Measurements from ENCODE around the gene PEX5L.
A peak's percentile ranks its signal among the peaks of the same experiment; 100 is the strongest.
"Not testable (repeated sequence)": the region's sequence is repeated elsewhere in the genome, so short reads cannot be mapped to it uniquely, and the experiment has no call there.

The PEX5L gene

GRCh38 chr3:180048840-180049239 lies 12.1 kb upstream of the PEX5L start:
- no peak for TF ChIP-seq CTCF (IDR thresholded peaks at IDR 0.05)
- TF ChIP-seq ZFX (IDR thresholded peaks at IDR 0.05; ENCODE audit: borderline replicate concordance) = no peak
- H3K27ac ChIP-seq = no peak overlapping the region

- H3K27ac ChIP-seq = no peak overlapping the region
- TF ChIP-seq CTCF (IDR thresholded peaks at IDR 0.05) (no peak), ZFX (IDR thresholded peaks at IDR 0.05; ENCODE audit: borderline replicate concordance) (no peak)
Measured at GRCh38 chr3:180048103-180048502, 11.4 kb upstream of the PEX5L start.

GRCh38 chr3:180040966-180041365 lies 4.2 kb upstream of the PEX5L start:
- H3K27ac ChIP-seq = no peak overlapping the region
- TF ChIP-seq ZFX (IDR thresholded peaks at IDR 0.05; ENCODE audit: borderline replicate concordance) = no peak
- no peak for TF ChIP-seq CTCF (IDR thresholded peaks at IDR 0.05)

- TF ChIP-seq CTCF (IDR thresholded peaks at IDR 0.05) = no peak
- no peak for TF ChIP-seq ZFX (IDR thresholded peaks at IDR 0.05; ENCODE audit: borderline replicate concordance)
- peak overlapping the region; percentile 40 for H3K27ac ChIP-seq
Measured at GRCh38 chr3:180036092-180036670, 556 bp downstream of the PEX5L start.

GRCh38 chr3:180026997-180027396 lies 9.7 kb downstream of the PEX5L start:
- no peak for TF ChIP-seq CTCF (IDR thresholded peaks at IDR 0.05)
- H3K27ac ChIP-seq = no peak overlapping the region

GRCh38 chr3:180018543-180018942 lies 18.2 kb downstream of the PEX5L start:
- H3K27ac ChIP-seq = no peak overlapping the region
- TF ChIP-seq ZFX (IDR thresholded peaks at IDR 0.05; ENCODE audit: borderline replicate concordance) = no peak

GRCh38 chr3:180017846-180018245 lies 18.9 kb downstream of the PEX5L start:
- no peak overlapping the region for H3K27ac ChIP-seq
- TF ChIP-seq CTCF (IDR thresholded peaks at IDR 0.05) (no peak), ZFX (IDR thresholded peaks at IDR 0.05; ENCODE audit: borderline replicate concordance) (no peak)

GRCh38 chr3:180011927-180012326 lies 24.8 kb downstream of the PEX5L start:
- TF ChIP-seq CTCF (IDR thresholded peaks at IDR 0.05) = no peak
- no peak for TF ChIP-seq ZFX (IDR thresholded peaks at IDR 0.05; ENCODE audit: borderline replicate concordance)
- H3K27ac ChIP-seq = no peak overlapping the region

- not testable (repeated sequence) for H3K27ac ChIP-seq
Measured at GRCh38 chr3:180008318-180008717, 28.4 kb downstream of the PEX5L start.

All from 22Rv1 (cell line).